Osteocyte (in vitro differentiated cells): ENCODE results near the gene PIGS. TPM values are rescaled to one million over a fixed set of nuclear protein-coding genes. Genes with fewer than 3 reads are reported as not detected.
A peak's percentile ranks its signal among the peaks of the same experiment; 100 is the strongest.
"Not testable (repeated sequence)": the region's sequence is repeated elsewhere in the genome, so short reads cannot be mapped to it uniquely, and the experiment has no call there.

Experiments
- DNase-seq: peaks from one replicate; pipeline ENCODE4 v3.0.0; 2021; ENCODE audit warnings: mixed read lengths; ENCODE audit not compliant: unreplicated experiment; ENCODE audit errors: extremely low spot score
- H3K27ac Mint-ChIP-seq: one replicate; pipeline ENCODE4 v1.8.0; 2021; ENCODE audit warnings: mild to moderate bottlenecking, mixed read lengths; ENCODE audit not compliant: unreplicated experiment
- H3K27me3 Mint-ChIP-seq: one replicate; pipeline ENCODE4 v1.8.0; 2021; ENCODE audit warnings: mixed read lengths; ENCODE audit not compliant: unreplicated experiment
- H3K36me3 Mint-ChIP-seq: one replicate; pipeline ENCODE4 v1.8.0; 2021; ENCODE audit warnings: mixed read lengths; ENCODE audit not compliant: unreplicated experiment
- H3K4me1 Mint-ChIP-seq: one replicate; pipeline ENCODE4 v1.8.0; 2021; ENCODE audit warnings: mixed read lengths; ENCODE audit not compliant: unreplicated experiment
- H3K4me3 Mint-ChIP-seq: one replicate; pipeline ENCODE4 v1.8.0; 2021; ENCODE audit warnings: mild to moderate bottlenecking, moderate library complexity, mixed read lengths; ENCODE audit not compliant: unreplicated experiment
- H3K9me3 Mint-ChIP-seq: one replicate; pipeline ENCODE4 v1.8.0; 2021; ENCODE audit warnings: mixed read lengths; ENCODE audit not compliant: unreplicated experiment
- total RNA-seq: library from RNA; stranded (reverse); gene quantifications from 2 replicates; pipeline ENCODE4 v1.2.1, GENCODE V29; 2021
- TF ChIP-seq, protein P1 (sequence below): fragments of 200-600 bp; sonication (generic); IDR thresholded peaks from 2 replicates; pipeline ENCODE4 v1.5.0; 2021; ENCODE audit warnings: antibody characterized with exemption, mild to moderate bottlenecking, moderate library complexity

Gene PIGS
- total RNA-seq, 1 donor from 2014 or later = 80.0 TPM

- TF ChIP-seq, protein P1, sequence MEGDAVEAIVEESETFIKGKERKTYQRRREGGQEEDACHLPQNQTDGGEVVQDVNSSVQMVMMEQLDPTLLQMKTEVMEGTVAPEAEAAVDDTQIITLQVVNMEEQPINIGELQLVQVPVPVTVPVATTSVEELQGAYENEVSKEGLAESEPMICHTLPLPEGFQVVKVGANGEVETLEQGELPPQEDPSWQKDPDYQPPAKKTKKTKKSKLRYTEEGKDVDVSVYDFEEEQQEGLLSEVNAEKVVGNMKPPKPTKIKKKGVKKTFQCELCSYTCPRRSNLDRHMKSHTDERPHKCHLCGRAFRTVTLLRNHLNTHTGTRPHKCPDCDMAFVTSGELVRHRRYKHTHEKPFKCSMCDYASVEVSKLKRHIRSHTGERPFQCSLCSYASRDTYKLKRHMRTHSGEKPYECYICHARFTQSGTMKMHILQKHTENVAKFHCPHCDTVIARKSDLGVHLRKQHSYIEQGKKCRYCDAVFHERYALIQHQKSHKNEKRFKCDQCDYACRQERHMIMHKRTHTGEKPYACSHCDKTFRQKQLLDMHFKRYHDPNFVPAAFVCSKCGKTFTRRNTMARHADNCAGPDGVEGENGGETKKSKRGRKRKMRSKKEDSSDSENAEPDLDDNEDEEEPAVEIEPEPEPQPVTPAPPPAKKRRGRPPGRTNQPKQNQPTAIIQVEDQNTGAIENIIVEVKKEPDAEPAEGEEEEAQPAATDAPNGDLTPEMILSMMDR = no peak
- DNase-seq = no peak
- Mint-ChIP-seq H3K36me3 (peaks cover 37% of the 10 kb centered on the region), H3K9me3 (no peaks in the 10 kb centered on the region), H3K4me1 (no peaks in the 10 kb centered on the region), H3K27me3 (no peaks in the 10 kb centered on the region), H3K27ac (no peak within 1 kb of the TSS), H3K4me3 (no peak within 1 kb of the TSS)
These were observed 42.6 kb upstream of the PIGS start, which contains the start of gene RSKR for GRCh38 chr17:28613931-28614381. TSS of gene RSKR (minus strand) at chr17:28614185. CDS start at chr17:28614161, 24 bp downstream.

- Mint-ChIP-seq H3K4me3 (no peak overlapping the region), H3K4me1 (no peaks in the 10 kb centered on the region), H3K36me3 (peaks cover 32% of the 10 kb centered on the region), H3K27me3 (no peaks in the 10 kb centered on the region), H3K9me3 (no peaks in the 10 kb centered on the region), H3K27ac (no peak overlapping the region)
- DNase-seq = no peak
- TF ChIP-seq, protein P1 = peak; percentile 69
These were observed 41.9 kb upstream of the PIGS start for GRCh38 chr17:28612936-28613872.

DNA sequence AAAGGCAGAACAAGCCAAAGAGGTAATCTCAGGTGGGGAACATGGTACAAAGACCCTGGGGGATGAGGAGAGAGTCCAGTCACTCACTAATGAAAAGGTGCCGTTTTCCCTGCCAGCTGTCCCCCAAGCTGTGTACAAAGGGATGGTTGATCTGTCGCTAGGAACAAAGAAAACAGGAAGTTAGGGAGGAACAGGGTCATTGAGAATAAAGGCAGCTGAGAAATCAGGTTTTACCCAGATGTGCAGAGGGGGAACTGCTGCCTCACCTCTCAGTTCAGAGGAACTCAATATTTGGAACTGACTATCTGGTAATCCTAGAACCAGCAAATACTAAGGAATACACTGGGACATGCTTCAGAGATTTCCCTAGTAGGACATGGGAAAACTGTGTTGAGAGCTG, 41.2 kb upstream of the PIGS start:
- DNase-seq = no peak
- Mint-ChIP-seq H3K9me3 (no peaks in the 10 kb centered on the region), H3K4me3 (no peak overlapping the region), H3K27ac (no peak overlapping the region), H3K27me3 (no peaks in the 10 kb centered on the region), H3K36me3 (peaks cover 32% of the 10 kb centered on the region), H3K4me1 (no peaks in the 10 kb centered on the region)
- TF ChIP-seq, protein P1 = no peak

DNA sequence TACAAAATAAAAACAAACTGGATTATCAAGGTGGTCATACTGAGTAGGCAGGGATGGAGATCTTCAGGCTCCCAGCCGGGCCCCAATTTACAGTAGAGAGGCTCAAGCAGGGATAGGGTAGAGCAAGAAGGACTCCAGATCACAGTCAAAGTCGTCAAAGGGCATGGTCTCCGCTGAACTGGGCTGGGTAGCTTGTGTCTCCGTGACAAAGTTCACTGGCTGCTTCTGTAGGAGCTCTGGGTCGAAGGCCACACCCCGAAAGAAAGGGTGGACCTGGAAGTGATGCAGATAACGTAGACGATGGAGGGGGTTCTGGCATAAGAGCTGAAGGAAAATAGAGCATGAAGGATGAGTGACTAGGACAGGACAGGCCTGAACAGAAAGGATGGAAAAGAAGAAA, 39.1 kb upstream of the PIGS start:
- H3K4me3 Mint-ChIP-seq = no peak overlapping the region
- H3K4me1 Mint-ChIP-seq = no peaks in the 10 kb centered on the region
- H3K27ac Mint-ChIP-seq = no peak overlapping the region

GRCh38 chr17:28604031-28604430, 32.7 kb upstream of the PIGS start:
- not testable (repeated sequence) for H3K9me3 Mint-ChIP-seq, DNase-seq, H3K4me3 Mint-ChIP-seq, H3K4me1 Mint-ChIP-seq, H3K36me3 Mint-ChIP-seq, H3K27ac Mint-ChIP-seq, H3K27me3 Mint-ChIP-seq

More for the DNA sequence above, 39.1 kb upstream of the PIGS start:
- H3K9me3 Mint-ChIP-seq = no peaks in the 10 kb centered on the region
- no peaks in the 10 kb centered on the region for H3K27me3 Mint-ChIP-seq
- TF ChIP-seq, protein P1 = no peak
- peaks cover 22% of the 10 kb centered on the region for H3K36me3 Mint-ChIP-seq
- DNase-seq = no peak
